B cell (primary cell): ENCODE measurements around the gene ACTR5. TPM values are rescaled to one million over a fixed set of nuclear protein-coding genes. Genes with fewer than 3 reads are reported as not detected.

ENCODE experiments used
- ATAC-seq: fragments of 200-7000 bp; cut with Tn5 transposase; one replicate; pipeline ENCODE4 v1.10.0; 2021; ENCODE audit warnings: low read depth, mild to moderate bottlenecking, moderate number of reproducible peaks, moderate library complexity
- CTCF ChIA-PET: fragments of 350-600 bp; sonication (Branson Sonifier 250); formaldehyde crosslinking; loops from one replicate; lab custom pipeline; 2021; ENCODE audit warnings: antibody characterized with exemption, inconsistent platforms; lab: Charles Lee
- POLR2A ChIA-PET: fragments of 350-600 bp; sonication (Branson Sonifier 250); formaldehyde crosslinking; loops from one replicate; lab custom pipeline; 2021; ENCODE audit warnings: antibody characterized with exemption; lab: Charles Lee
- DNase-seq: peaks from one replicate; pipeline ENCODE4 v3.0.0; 2013
- H2AFZ ChIP-seq: 2 replicates; pipeline ENCODE4 v1.6.1; 2012; ENCODE audit warnings: mild to moderate bottlenecking, low read depth, low read length; ENCODE audit not compliant: insufficient read depth, poor library complexity, severe bottlenecking
- H3K27ac ChIP-seq, 2 donors: 1 replicate in 1 of 2; 2 replicates in 1 of 2; pipeline ENCODE4 v1.5.1; 2012 to 2013; ENCODE audit warnings: low read length in 2 of 2, mild to moderate bottlenecking in 2 of 2, moderate library complexity in 1 of 2
- H3K27me3 ChIP-seq, 4 experiments: fragments of 200-600 bp in 1 of 4; sonication (generic) in 1 of 4; replicated peaks in 1 of 4; 1 replicate in 2 of 4; 2 replicates in 2 of 4; pipeline versions ENCODE4 v1.6.1 to v1.7.0; 2013 to 2016; ENCODE audit warnings: low read length in 3 of 4, mild to moderate bottlenecking in 2 of 4, mixed read lengths in 1 of 4, moderate library complexity in 1 of 4; ENCODE audit not compliant: insufficient read depth in 4 of 4, control insufficient read depth in 3 of 4; ENCODE audit errors: control extremely low read depth in 1 of 4
- H3K36me3 ChIP-seq, 2 experiments: replicated peaks in 1 of 2; 1 replicate in 1 of 2; 2 replicates in 1 of 2; pipeline versions ENCODE4 v1.6.1 to v1.7.1; 2013; ENCODE audit warnings: low read length in 1 of 2; ENCODE audit not compliant: insufficient read depth in 2 of 2, control insufficient read depth in 1 of 2; ENCODE audit errors: control extremely low read depth in 1 of 2, extremely low read depth in 1 of 2
- H3K4me1 ChIP-seq, 2 donors: fragments of 200-600 bp in 1 of 2; sonication (generic) in 1 of 2; 1 replicate in 1 of 2; 2 replicates in 1 of 2; pipeline versions ENCODE4 v1.5.1 to v1.6.1; 2013 to 2017; ENCODE audit warnings: low read length in 2 of 2; ENCODE audit not compliant: control insufficient read depth in 2 of 2, insufficient read depth in 2 of 2
- H3K4me2 ChIP-seq: replicated peaks from 2 replicates; pipeline ENCODE3; 2012; ENCODE audit warnings: mild to moderate bottlenecking, low read depth, low read length; ENCODE audit not compliant: poor library complexity, severe bottlenecking
- H3K4me3 ChIP-seq, 5 experiments: fragments of 200-600 bp in 1 of 5; sonication (generic) in 1 of 5; 1 replicate in 3 of 5; 2 replicates in 2 of 5; pipeline versions ENCODE4 v1.5.1 to v1.7.0; 2011 to 2016; ENCODE audit warnings: low read length in 4 of 5, mild to moderate bottlenecking in 4 of 5, low read depth in 2 of 5, control low read depth in 1 of 5, moderate library complexity in 1 of 5; ENCODE audit not compliant: insufficient read depth in 1 of 5; ENCODE audit errors: control extremely low read depth in 1 of 5, extremely low read depth in 1 of 5
- H3K79me2 ChIP-seq: fragments of 200-600 bp; sonication (generic); one replicate; pipeline ENCODE4 v1.6.0; 2016; ENCODE audit warnings: low read length; ENCODE audit not compliant: control insufficient read depth, insufficient read depth
- H3K9ac ChIP-seq: fragments of 200-600 bp; sonication (generic); 2 replicates; pipeline ENCODE4 v1.6.1; 2017; ENCODE audit warnings: mild to moderate bottlenecking, low read length, moderate library complexity
- H3K9me3 ChIP-seq, 3 donors: one replicate each; pipeline versions ENCODE4 v1.6.1 to v1.7.1; 2013; ENCODE audit warnings: low read length in 2 of 3; ENCODE audit not compliant: control insufficient read depth in 2 of 3, insufficient read depth in 1 of 3; ENCODE audit errors: control extremely low read depth in 1 of 3
- H4K20me1 ChIP-seq: 2 replicates; pipeline ENCODE4 v1.6.0; 2012; ENCODE audit warnings: mild to moderate bottlenecking, low read length; ENCODE audit not compliant: insufficient read depth, control insufficient read depth, poor library complexity, severe bottlenecking
- H3K27ac Mint-ChIP-seq: one replicate; pipeline ENCODE4 v1.8.0; 2021; ENCODE audit warnings: mixed read lengths
- H3K27me3 Mint-ChIP-seq: one replicate; pipeline ENCODE4 v1.8.0; 2021; ENCODE audit warnings: mixed read lengths
- H3K4me1 Mint-ChIP-seq: one replicate; pipeline ENCODE4 v1.8.0; 2021; ENCODE audit warnings: mixed read lengths
- H3K4me3 Mint-ChIP-seq: one replicate; pipeline ENCODE4 v1.8.0; 2021; ENCODE audit warnings: mixed read lengths
- H3K9me3 Mint-ChIP-seq: one replicate; pipeline ENCODE4 v1.8.0; 2022; ENCODE audit warnings: mixed read lengths; ENCODE audit not compliant: insufficient read depth
- CTCF ChIP-seq: fragments of 200-600 bp; IDR thresholded peaks from one replicate; pipeline ENCODE4 v1.8.0; 2022; ENCODE audit warnings: antibody characterized with exemption, mild to moderate bottlenecking
- EZH2 ChIP-seq: IDR thresholded peaks from 2 replicates; pipeline ENCODE4 v1.6.1; 2012; ENCODE audit warnings: borderline replicate concordance, low read depth, mild to moderate bottlenecking, moderate library complexity, low read length; ENCODE audit not compliant: insufficient read depth, poor library complexity, severe bottlenecking
- WGBS: methylation state at CpG from one replicate; pipeline ENCODE4 v1.1.5; 2013; ENCODE audit warnings: missing lambda C conversion rate; ENCODE audit not compliant: insufficient coverage; 5-methylcytosine and 5-hydroxymethylcytosine counted together
- intact Hi-C: fragments of 100-400 bp; cut with micrococcal nuclease; formaldehyde crosslinking; loops from one replicate; pipeline ENCODE4 v1.10.0; 2022
- polyA plus RNA-seq: library from polyadenylated mRNA; depleted of rRNA; stranded (reverse); fragments of >200 nt; gene quantifications from 2 replicates; pipeline ENCODE4 v1.2.3, GENCODE V29; 2012
- total RNA-seq, 2 donors: library from RNA; stranded (reverse); fragments of 120-200 nt in 1 of 2; gene quantifications; 1 replicate in 1 of 2; 2 replicates in 1 of 2; pipeline versions ENCODE4 v1.2.3 to v1.2.4, GENCODE V29; 2013 to 2022

The ACTR5 gene
- total and polyA plus RNA-seq, 2 donors (not counting 1 experiment from before 2014, with no cell fraction given): 15.4 to 18.0 TPM

- 63% methylated on average over 1 of the region's 5 CpGs for WGBS
- no peak overlapping the region for H3K4me2 ChIP-seq
- Mint-ChIP-seq H3K27ac (no peak overlapping the region), H3K4me1 (peaks cover 22% of the 10 kb centered on the region), H3K4me3 (no peak overlapping the region), H3K9me3 (no peaks in the 10 kb centered on the region), H3K27me3 (no peaks in the 10 kb centered on the region)
- H3K9me3 ChIP-seq: no peaks in the 10 kb centered on the region
- intact Hi-C loops: loop anchor here (1.0 to 2.0 kb wide), 3 partner anchors 105 to 317 kb away; partner anchors contain the start of gene SNHG17
- H2AFZ ChIP-seq: no peak overlapping the region
- DNase-seq (peak; percentile 67), ATAC-seq (no peak)
- peaks cover 13 to 17% of the 10 kb centered on the region in 2 donors for H3K4me1 ChIP-seq
- TF ChIP-seq EZH2 (no peak), CTCF (peak; percentile 82)
- ChIA-PET POLR2A (no interaction called here), CTCF (interaction anchor here (0.7 to 7.9 kb wide), 24 partner anchors 9 to 297 kb away, joined by 3 to 102 read pairs (median 6); partner anchors contain the start of genes DHX35, PPP1R16B and SLC32A1)
- H3K27me3 ChIP-seq: no peaks in the 10 kb centered on the region
- H3K27ac ChIP-seq: no peak overlapping the region
- H3K9ac ChIP-seq: no peak overlapping the region
- H3K4me3 ChIP-seq: no peak overlapping the region
- H4K20me1 ChIP-seq: peaks cover 8% of the 10 kb centered on the region
- H3K36me3 ChIP-seq: peaks cover 0 to 35% of the 10 kb centered on the region in 2 experiments
- peaks cover 36% of the 10 kb centered on the region for H3K79me2 ChIP-seq
Observed at GRCh38 chr20:38751360-38751976, 3.2 kb downstream of the ACTR5 start.

DNA sequence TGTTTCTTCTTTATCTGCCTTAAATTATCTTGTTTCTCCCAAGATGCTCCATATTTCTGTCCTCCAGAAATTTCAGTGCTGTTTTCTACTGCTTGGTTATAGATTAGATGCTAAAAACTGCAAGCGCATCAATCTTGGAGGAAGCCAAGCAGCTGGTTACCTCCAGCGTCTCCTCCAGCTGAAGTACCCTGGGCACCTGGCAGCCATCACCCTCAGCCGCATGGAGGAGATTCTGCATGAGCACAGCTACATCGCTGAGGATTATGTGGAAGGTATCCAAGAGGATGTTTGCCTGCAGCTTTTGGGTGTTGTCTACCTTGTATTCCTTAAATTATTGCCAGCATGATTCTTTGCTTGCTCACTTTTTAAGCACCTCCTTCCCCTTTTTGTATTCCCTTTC lies 3.8 kb downstream of the ACTR5 start:
- Histone ChIP-seq H3K36me3 (peaks cover 0 to 39% of the 10 kb centered on the region in 2 experiments), H3K9me3 (no peaks in the 10 kb centered on the region), H3K4me2 (no peak overlapping the region), H3K9ac (no peak overlapping the region), H4K20me1 (peaks cover 8% of the 10 kb centered on the region), H3K27me3 (no peaks in the 10 kb centered on the region), H2AFZ (no peak overlapping the region), H3K27ac (no peak overlapping the region), H3K4me3 (no peak overlapping the region), H3K79me2 (peaks cover 31% of the 10 kb centered on the region), H3K4me1 (peaks cover 13 to 17% of the 10 kb centered on the region in 2 donors)
- H3K27ac Mint-ChIP-seq: no peak overlapping the region
- TF ChIP-seq CTCF (no peak), EZH2 (no peak)
- H3K4me1 Mint-ChIP-seq: peaks cover 22% of the 10 kb centered on the region
- DNase-seq (no peak), ATAC-seq (no peak)
- intact Hi-C loops: no loop called here
- ChIA-PET POLR2A (no interaction called here), CTCF (interaction anchor here (0.7 to 7.9 kb wide), 25 partner anchors 9 to 211 kb away, joined by 3 to 102 read pairs (median 5); partner anchors contain the start of genes DHX35, PPP1R16B and SLC32A1)
- WGBS: 96% methylated on average over 4 of the region's 4 CpGs
- H3K27me3 Mint-ChIP-seq: no peaks in the 10 kb centered on the region
- no peaks in the 10 kb centered on the region for H3K9me3 Mint-ChIP-seq
- no peak overlapping the region for H3K4me3 Mint-ChIP-seq
